Mesothelial cell of epicardium (in vitro differentiated cells): ENCODE results near the gene ABCA13. TPM values are rescaled to one million over a fixed set of nuclear protein-coding genes. Genes with fewer than 3 reads are reported as not detected.

Experiments used
- DNase-seq, 2 experiments: peaks; one replicate each; pipeline ENCODE4 v3.0.0; 2021; ENCODE audit warnings: low spot score in 2 of 2; ENCODE audit not compliant: unreplicated experiment in 2 of 2
- H3K27ac Mint-ChIP-seq: 2 replicates; pipeline ENCODE4 v1.8.0; 2021; ENCODE audit warnings: mixed read lengths
- H3K27me3 Mint-ChIP-seq: 2 replicates; pipeline ENCODE4 v1.8.0; 2021; ENCODE audit warnings: low read depth, mixed read lengths
- H3K36me3 Mint-ChIP-seq: 2 replicates; pipeline ENCODE4 v1.8.0; 2021; ENCODE audit warnings: mixed read lengths
- H3K4me1 Mint-ChIP-seq: 2 replicates; pipeline ENCODE4 v1.8.0; 2021; ENCODE audit warnings: mixed read lengths
- H3K4me3 Mint-ChIP-seq: 2 replicates; pipeline ENCODE4 v1.8.0; 2021; ENCODE audit warnings: mild to moderate bottlenecking, moderate library complexity, mixed read lengths
- H3K9me3 Mint-ChIP-seq: 2 replicates; pipeline ENCODE4 v1.8.0; 2021; ENCODE audit warnings: mixed read lengths
- CTCF ChIP-seq: fragments of 200-600 bp; sonication (generic); IDR thresholded peaks from one replicate; pipeline ENCODE4 v1.5.0; 2021; ENCODE audit warnings: antibody characterized with exemption; ENCODE audit not compliant: unreplicated experiment
- total RNA-seq: library from RNA; stranded (reverse); gene quantifications from 3 replicates; pipeline ENCODE4 v1.2.1, GENCODE V29; 2021

Gene ABCA13
- total RNA-seq, 1 donor from 2014 or later: 0.29 TPM

GRCh38 chr7:48635796-48636195, 464.5 kb downstream of the ABCA13 start:
- no peak overlapping the region for H3K4me3 Mint-ChIP-seq
- no peaks in the 10 kb centered on the region for H3K27me3 Mint-ChIP-seq
- peaks cover 14% of the 10 kb centered on the region for H3K4me1 Mint-ChIP-seq
- no peak for DNase-seq
- H3K27ac Mint-ChIP-seq: no peak overlapping the region
- TF ChIP-seq CTCF: no peak
- peaks cover 11% of the 10 kb centered on the region for H3K9me3 Mint-ChIP-seq
- H3K36me3 Mint-ChIP-seq: no peaks in the 10 kb centered on the region

- H3K27ac Mint-ChIP-seq: no peak overlapping the region
- H3K4me1 Mint-ChIP-seq: peaks cover 14% of the 10 kb centered on the region
- H3K9me3 Mint-ChIP-seq: peaks cover 6% of the 10 kb centered on the region
- no peak for TF ChIP-seq CTCF
- H3K36me3 Mint-ChIP-seq: no peaks in the 10 kb centered on the region
- H3K27me3 Mint-ChIP-seq: no peaks in the 10 kb centered on the region
- DNase-seq: no peak
- no peak overlapping the region for H3K4me3 Mint-ChIP-seq
These were observed 465.2 kb downstream of the ABCA13 start for GRCh38 chr7:48636391-48637015.

GRCh38 chr7:48637382-48637781, 466.1 kb downstream of the ABCA13 start:
- Mint-ChIP-seq H3K27ac (no peak overlapping the region), H3K9me3 (no peaks in the 10 kb centered on the region), H3K4me3 (no peak overlapping the region), H3K36me3 (no peaks in the 10 kb centered on the region), H3K27me3 (no peaks in the 10 kb centered on the region), H3K4me1 (peaks cover 14% of the 10 kb centered on the region)
- DNase-seq: no peak
- TF ChIP-seq CTCF: no peak

- no peaks in the 10 kb centered on the region for H3K27me3 Mint-ChIP-seq
- H3K4me1 Mint-ChIP-seq: peaks cover 14% of the 10 kb centered on the region
- H3K36me3 Mint-ChIP-seq: no peaks in the 10 kb centered on the region
- TF ChIP-seq CTCF: no peak
- H3K4me3 Mint-ChIP-seq: no peak overlapping the region
- DNase-seq: no peak
- H3K27ac Mint-ChIP-seq: no peak overlapping the region
- H3K9me3 Mint-ChIP-seq: no peaks in the 10 kb centered on the region
These were observed 466.8 kb downstream of the ABCA13 start for GRCh38 chr7:48638041-48638440.

GRCh38 chr7:48643431-48644013, 472.3 kb downstream of the ABCA13 start:
- no peak overlapping the region for H3K27ac Mint-ChIP-seq
- no peaks in the 10 kb centered on the region for H3K4me1 Mint-ChIP-seq
- H3K27me3 Mint-ChIP-seq: no peaks in the 10 kb centered on the region
- no peaks in the 10 kb centered on the region for H3K36me3 Mint-ChIP-seq
- no peak overlapping the region for H3K4me3 Mint-ChIP-seq
- DNase-seq: no peak
- no peaks in the 10 kb centered on the region for H3K9me3 Mint-ChIP-seq
- TF ChIP-seq CTCF: no peak

- DNase-seq: no peak
- no peak for TF ChIP-seq CTCF
- no peaks in the 10 kb centered on the region for H3K4me1 Mint-ChIP-seq
- H3K27me3 Mint-ChIP-seq: peaks cover 3% of the 10 kb centered on the region
- peaks cover 17% of the 10 kb centered on the region for H3K9me3 Mint-ChIP-seq
- no peaks in the 10 kb centered on the region for H3K36me3 Mint-ChIP-seq
- H3K27ac Mint-ChIP-seq: no peak overlapping the region
- no peak overlapping the region for H3K4me3 Mint-ChIP-seq
These were observed 486.9 kb downstream of the ABCA13 start for GRCh38 chr7:48658138-48658537.
